Spinal cord (tissue), 10 donors: Measurements from ENCODE around the gene ODAD2. TPM values are rescaled to one million over a fixed set of nuclear protein-coding genes. Genes with fewer than 3 reads are reported as not detected.

ENCODE experiments used
- DNase-seq, 6 donors: peaks; one replicate each; pipeline versions ENCODE4 v3.0.0 to v3.0.0-alpha.2; 2013 to 2015; ENCODE audit warnings: low spot score in 6 of 6, low read depth in 4 of 6
- H3K27ac ChIP-seq: one replicate; pipeline ENCODE4 v1.5.1; 2013; ENCODE audit warnings: low read depth, low read length, control low read depth
- H3K27me3 ChIP-seq: one replicate; pipeline ENCODE4 v1.6.1; 2013; ENCODE audit warnings: low read length; ENCODE audit not compliant: control insufficient read depth, insufficient read depth
- H3K36me3 ChIP-seq: one replicate; pipeline ENCODE4 v1.6.1; 2013; ENCODE audit warnings: low read length; ENCODE audit not compliant: control insufficient read depth, insufficient read depth
- H3K4me1 ChIP-seq: one replicate; pipeline ENCODE4 v1.6.1; 2013; ENCODE audit warnings: low read length; ENCODE audit not compliant: control insufficient read depth, insufficient read depth
- H3K4me3 ChIP-seq: one replicate; pipeline ENCODE4 v1.5.1; 2013; ENCODE audit warnings: low read depth, low read length, control low read depth
- H3K9me3 ChIP-seq: one replicate; pipeline ENCODE4 v1.6.1; 2013; ENCODE audit warnings: low read length; ENCODE audit not compliant: control insufficient read depth, insufficient read depth
- WGBS: methylation state at CpG from one replicate; pipeline ENCODE4 v1.1.5; 2013; ENCODE audit warnings: missing lambda C conversion rate; ENCODE audit not compliant: insufficient coverage; 5-methylcytosine and 5-hydroxymethylcytosine counted together
- long read RNA-seq, 4 donors: transcript quantifications; one replicate each; lab custom pipeline, GENCODE V29; 2026
- polyA plus RNA-seq, 2 donors: library from polyadenylated mRNA; unstranded; fragments of 120-200 nt; gene quantifications; one replicate each; pipeline ENCODE4 v1.2.1, GENCODE V29; 2013; ENCODE audit not compliant: insufficient read length in 2 of 2
- total RNA-seq, 2 donors: library from RNA; depleted of rRNA in 1 of 2; stranded (reverse); fragments of 120-200 nt in 1 of 2; fragments of >200 nt in 1 of 2; gene quantifications; one replicate each; pipeline versions ENCODE4 v1.2.3 to v1.2.4, GENCODE V29; 2013 to 2014
- donor health status: healthy.

Gene ODAD2
- total RNA-seq (1 to 10 TPM; 4.7 to 6.8 TPM), polyA plus RNA-seq (1 to 10 TPM; 3.9 to 7.0 TPM)
- long read RNA-seq, donor 1: 0 reads
- long read RNA-seq, donor 2: 0 reads
- long read RNA-seq, donor 3, partial matches to known transcripts: 0 of 1 reads
- long read RNA-seq, donor 3, other reads (novel, unspliced or antisense): 0 of 1 reads
- long read RNA-seq, donor 4: 0 reads

- peak in 1 of 6 donors; percentile 7 for DNase-seq
- Histone ChIP-seq H3K4me3 (peak within 1 kb of the TSS; percentile 77), H3K27ac (peak within 1 kb of the TSS; percentile 85), H3K9me3 (no peaks in the 10 kb centered on the region), H3K36me3 (no peaks in the 10 kb centered on the region), H3K27me3 (no peaks in the 10 kb centered on the region), H3K4me1 (peaks cover 4% of the 10 kb centered on the region)
- 0% methylated on average over 22 of the region's 30 CpGs for WGBS
Measured at GRCh38 chr10:27998954-27999275, at the start of gene ODAD2. Gene ODAD2, minus strand, starts transcription at chr10:27999079. Its CDS starts 3,937 bp downstream, at chr10:27995142.

- no peak overlapping the region for H3K4me3 ChIP-seq
- DNase-seq: no peak
- no CpG with 5 or more reads among the region's 4 CpGs for WGBS
- H3K27me3 ChIP-seq: no peaks in the 10 kb centered on the region
- no peak overlapping the region for H3K27ac ChIP-seq
- H3K4me1 ChIP-seq: no peaks in the 10 kb centered on the region
- H3K9me3 ChIP-seq: no peaks in the 10 kb centered on the region
- no peaks in the 10 kb centered on the region for H3K36me3 ChIP-seq
Measured at GRCh38 chr10:28047061-28047460, 48.2 kb upstream of the ODAD2 start.

- H3K4me3 ChIP-seq: no peak overlapping the region
- no peaks in the 10 kb centered on the region for H3K4me1 ChIP-seq
- 100% methylated on average over 1 of the region's 3 CpGs for WGBS
- H3K27me3 ChIP-seq: no peaks in the 10 kb centered on the region
- no peaks in the 10 kb centered on the region for H3K36me3 ChIP-seq
- DNase-seq: no peak
- no peaks in the 10 kb centered on the region for H3K9me3 ChIP-seq
- no peak overlapping the region for H3K27ac ChIP-seq
Measured at GRCh38 chr10:28046579-28046978, 47.7 kb upstream of the ODAD2 start.

- Histone ChIP-seq H3K4me1 (no peaks in the 10 kb centered on the region), H3K36me3 (no peaks in the 10 kb centered on the region), H3K4me3 (no peak overlapping the region), H3K27ac (no peak overlapping the region), H3K9me3 (no peaks in the 10 kb centered on the region), H3K27me3 (no peaks in the 10 kb centered on the region)
- WGBS: no CpG with 5 or more reads among the region's 1 CpG
- DNase-seq: no peak
Measured at GRCh38 chr10:28043941-28044340, 45.1 kb upstream of the ODAD2 start.

GRCh38 chr10:28036587-28036986, 37.7 kb upstream of the ODAD2 start:
- Histone ChIP-seq H3K27ac (no peak overlapping the region), H3K9me3 (no peaks in the 10 kb centered on the region), H3K4me1 (no peaks in the 10 kb centered on the region), H3K4me3 (no peak overlapping the region), H3K27me3 (no peaks in the 10 kb centered on the region), H3K36me3 (no peaks in the 10 kb centered on the region)
- no peak for DNase-seq
- WGBS: 96% methylated on average over 3 of the region's 3 CpGs

- 86% methylated on average over 4 of the region's 5 CpGs for WGBS
- no peak overlapping the region for H3K27ac ChIP-seq
- H3K4me3 ChIP-seq: no peak overlapping the region
- H3K36me3 ChIP-seq: no peaks in the 10 kb centered on the region
- no peaks in the 10 kb centered on the region for H3K27me3 ChIP-seq
- DNase-seq: no peak
- H3K9me3 ChIP-seq: no peaks in the 10 kb centered on the region
- no peaks in the 10 kb centered on the region for H3K4me1 ChIP-seq
Measured at GRCh38 chr10:28020993-28021982, 22.4 kb upstream of the ODAD2 start.

GRCh38 chr10:28020080-28020860, 21.4 kb upstream of the ODAD2 start:
- no peak for DNase-seq
- H3K27ac ChIP-seq: no peak overlapping the region
- no peaks in the 10 kb centered on the region for H3K4me1 ChIP-seq
- WGBS: 82% methylated on average over 6 of the region's 12 CpGs
- H3K27me3 ChIP-seq: no peaks in the 10 kb centered on the region
- no peak overlapping the region for H3K4me3 ChIP-seq
- H3K9me3 ChIP-seq: no peaks in the 10 kb centered on the region
- H3K36me3 ChIP-seq: no peaks in the 10 kb centered on the region

GRCh38 chr10:28014651-28015050, 15.8 kb upstream of the ODAD2 start:
- Histone ChIP-seq H3K4me3 (no peak overlapping the region), H3K27me3 (no peaks in the 10 kb centered on the region), H3K36me3 (no peaks in the 10 kb centered on the region), H3K9me3 (no peaks in the 10 kb centered on the region), H3K4me1 (no peaks in the 10 kb centered on the region), H3K27ac (no peak overlapping the region)
- no peak for DNase-seq

GRCh38 chr10:28012990-28013515, 14.2 kb upstream of the ODAD2 start:
- Histone ChIP-seq H3K27ac (no peak overlapping the region), H3K9me3 (no peaks in the 10 kb centered on the region), H3K27me3 (no peaks in the 10 kb centered on the region), H3K4me1 (no peaks in the 10 kb centered on the region), H3K36me3 (no peaks in the 10 kb centered on the region), H3K4me3 (no peak overlapping the region)
- 0% methylated on average over 1 of the region's 2 CpGs for WGBS
- DNase-seq: no peak
